ENCODE measurements around the gene PRR18.

- TF ChIP-seq, protein P1, sequence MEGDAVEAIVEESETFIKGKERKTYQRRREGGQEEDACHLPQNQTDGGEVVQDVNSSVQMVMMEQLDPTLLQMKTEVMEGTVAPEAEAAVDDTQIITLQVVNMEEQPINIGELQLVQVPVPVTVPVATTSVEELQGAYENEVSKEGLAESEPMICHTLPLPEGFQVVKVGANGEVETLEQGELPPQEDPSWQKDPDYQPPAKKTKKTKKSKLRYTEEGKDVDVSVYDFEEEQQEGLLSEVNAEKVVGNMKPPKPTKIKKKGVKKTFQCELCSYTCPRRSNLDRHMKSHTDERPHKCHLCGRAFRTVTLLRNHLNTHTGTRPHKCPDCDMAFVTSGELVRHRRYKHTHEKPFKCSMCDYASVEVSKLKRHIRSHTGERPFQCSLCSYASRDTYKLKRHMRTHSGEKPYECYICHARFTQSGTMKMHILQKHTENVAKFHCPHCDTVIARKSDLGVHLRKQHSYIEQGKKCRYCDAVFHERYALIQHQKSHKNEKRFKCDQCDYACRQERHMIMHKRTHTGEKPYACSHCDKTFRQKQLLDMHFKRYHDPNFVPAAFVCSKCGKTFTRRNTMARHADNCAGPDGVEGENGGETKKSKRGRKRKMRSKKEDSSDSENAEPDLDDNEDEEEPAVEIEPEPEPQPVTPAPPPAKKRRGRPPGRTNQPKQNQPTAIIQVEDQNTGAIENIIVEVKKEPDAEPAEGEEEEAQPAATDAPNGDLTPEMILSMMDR (IDR thresholded peaks at IDR 0.05): no peak
- TF ChIP-seq POLR2A (IDR thresholded peaks at IDR 0.05): no peak
Measured at GRCh38 chr6:166355552-166355951, 47.4 kb upstream of the PRR18 start.
